OCI-LY3 (cell line): ENCODE data around the gene TOP1.

Experiments
- CTCF ChIP-seq: fragments of 200-600, 300-600 bp; sonication (generic); IDR thresholded peaks from 2 replicates; pipeline ENCODE4 v1.5.1; 2014; ENCODE audit warnings: antibody characterized with exemption, low read length, low read depth
- EZH2phosphoT487 ChIP-seq: fragments of 200-600 bp; shearing (Covaris generic); IDR thresholded peaks from 2 replicates; pipeline ENCODE4 v1.6.1; 2018; ENCODE audit warnings: antibody characterized with exemption, mixed run types, low read depth

- TF ChIP-seq CTCF (no peak), EZH2phosphoT487 (no peak)
Observed at GRCh38 chr20:41169791-41170351, 141.2 kb downstream of the TOP1 start.
